ENCODE measurements around the gene HPSE2. TPM values are rescaled to one million over a fixed set of nuclear protein-coding genes. Genes with fewer than 3 reads are reported as not detected.
"Not testable (repeated sequence)": the region's sequence is repeated elsewhere in the genome, so short reads cannot be mapped to it uniquely, and the experiment has no call there.

Gene HPSE2
- polyA plus RNA-seq, 10 donors: 0.04 to 0.26 (median 0.19) TPM; not detected in 7

DNA sequence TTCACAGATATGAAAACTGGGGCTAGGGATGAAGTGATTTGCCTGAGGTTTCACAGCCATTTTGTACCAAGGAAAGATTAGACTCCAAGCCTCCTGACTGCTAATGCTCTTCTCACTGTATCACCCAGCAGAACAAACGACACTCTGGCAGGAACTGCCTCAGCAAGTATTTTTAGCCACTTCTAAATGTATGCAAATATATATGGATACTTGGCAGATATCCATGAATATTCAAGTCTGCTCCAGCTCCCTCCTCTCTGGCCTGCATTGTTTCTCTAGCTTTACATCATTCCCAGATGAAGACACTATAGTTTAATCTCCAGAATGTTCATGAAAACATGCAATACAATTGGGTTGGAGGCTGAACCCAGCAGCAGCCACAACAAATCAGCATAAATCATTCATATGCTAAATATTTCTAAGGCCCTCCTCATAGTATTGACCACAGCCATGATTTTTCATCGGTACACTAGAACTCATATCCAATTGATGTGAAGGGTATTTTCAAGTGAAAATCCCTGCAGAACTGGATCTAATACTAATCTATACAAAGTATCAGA is 65.5 kb downstream of the HPSE2 start:
- no peak for DNase-seq

DNA sequence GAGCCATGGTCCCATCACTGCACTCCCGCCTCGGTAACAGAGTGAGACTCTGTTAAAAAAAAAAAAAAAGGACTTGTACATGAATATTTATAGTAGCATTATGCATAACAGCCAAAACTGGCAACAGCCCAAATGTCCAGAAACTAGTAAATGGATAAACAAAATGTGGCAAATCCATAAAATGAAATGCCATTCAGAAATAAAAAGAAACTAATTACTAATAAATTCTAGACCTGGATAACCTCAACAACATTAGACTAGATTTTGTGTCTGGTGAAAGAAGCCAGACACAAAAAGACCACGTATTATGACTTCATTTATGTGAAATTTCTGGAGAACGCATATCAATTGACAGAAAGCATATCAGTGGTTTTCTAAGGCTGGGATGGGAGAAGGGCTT is 74.5 kb downstream of the HPSE2 start:
- no peak for DNase-seq

DNA sequence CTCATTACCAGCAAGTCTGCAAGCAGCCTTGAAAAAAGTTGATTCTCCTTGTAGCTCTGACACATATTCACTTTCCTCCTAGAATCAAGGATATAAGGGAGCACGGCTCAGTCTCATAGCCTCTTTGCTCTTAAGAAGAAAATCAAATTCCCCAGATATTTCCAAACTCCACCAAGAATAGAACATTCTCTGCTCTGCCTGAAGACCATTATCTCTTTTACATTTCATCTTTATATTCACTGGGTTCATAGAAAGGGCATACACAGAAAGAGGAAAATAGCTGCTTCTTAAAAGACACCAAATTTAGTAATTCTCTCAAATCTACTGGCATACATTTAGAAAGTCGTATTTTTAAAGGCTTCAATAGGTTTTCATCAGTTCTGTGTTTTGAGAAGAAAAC is 92.0 kb downstream of the HPSE2 start:
- DNase-seq: no peak

DNA sequence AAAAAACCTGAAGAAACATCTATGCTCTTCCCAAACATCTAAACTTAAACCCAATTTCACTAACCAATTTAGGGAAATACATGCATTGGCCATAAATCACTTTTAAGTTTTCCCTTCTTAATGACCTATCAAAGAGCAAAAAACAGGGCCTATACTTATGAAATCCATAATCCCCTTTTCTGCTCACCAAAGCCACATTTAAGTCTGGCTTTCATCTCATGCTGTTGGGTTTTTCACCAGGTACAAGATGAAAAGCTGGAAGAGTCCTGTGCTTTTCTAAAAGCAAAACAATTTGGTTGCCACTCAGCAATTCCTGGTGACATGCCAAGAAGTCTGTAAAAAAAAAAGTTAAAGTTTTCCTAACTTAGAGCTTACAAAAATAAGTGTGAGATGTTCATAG is 92.6 kb downstream of the HPSE2 start:
- DNase-seq: no peak

DNA sequence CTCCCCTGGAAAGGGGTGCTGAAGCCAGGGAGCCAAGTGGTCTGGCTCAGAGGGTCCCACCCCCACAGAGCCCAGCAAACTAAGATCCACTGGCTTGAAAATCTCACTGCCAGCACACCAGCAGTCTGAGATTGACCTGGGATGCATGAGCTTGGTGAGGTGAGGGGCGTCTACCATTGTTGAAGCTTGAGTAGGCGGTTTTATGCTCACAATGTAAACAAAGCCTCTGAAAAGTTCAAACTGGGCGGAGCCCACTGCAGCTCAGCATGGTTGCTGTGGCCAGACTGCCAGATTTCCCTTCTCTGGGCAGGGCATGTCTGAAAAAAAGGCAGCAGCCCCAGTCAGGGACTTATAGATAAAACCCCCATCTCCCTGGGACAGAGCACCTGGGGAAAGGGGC is 102.8 kb downstream of the HPSE2 start:
- DNase-seq: not testable (repeated sequence)

DNA sequence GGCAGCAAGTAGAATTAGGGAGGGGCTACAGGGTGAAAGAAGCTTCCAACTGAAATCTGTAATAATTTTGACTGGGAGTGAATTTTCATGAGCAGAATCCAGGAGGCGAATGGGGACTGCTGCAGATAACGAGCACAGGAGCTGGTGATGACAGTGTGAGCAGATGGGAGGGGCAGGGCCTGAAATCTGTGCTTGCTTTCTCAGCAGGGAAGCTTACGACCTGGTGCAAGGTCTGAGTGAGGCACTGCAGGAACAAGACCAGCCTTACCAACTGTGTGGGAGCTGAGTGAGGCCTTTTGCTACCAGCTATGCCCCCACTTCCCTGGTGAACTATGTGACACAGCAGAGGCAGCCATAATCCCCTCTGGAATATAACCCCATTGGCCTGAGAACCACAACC is 109.8 kb downstream of the HPSE2 start:
- DNase-seq: no peak

DNA sequence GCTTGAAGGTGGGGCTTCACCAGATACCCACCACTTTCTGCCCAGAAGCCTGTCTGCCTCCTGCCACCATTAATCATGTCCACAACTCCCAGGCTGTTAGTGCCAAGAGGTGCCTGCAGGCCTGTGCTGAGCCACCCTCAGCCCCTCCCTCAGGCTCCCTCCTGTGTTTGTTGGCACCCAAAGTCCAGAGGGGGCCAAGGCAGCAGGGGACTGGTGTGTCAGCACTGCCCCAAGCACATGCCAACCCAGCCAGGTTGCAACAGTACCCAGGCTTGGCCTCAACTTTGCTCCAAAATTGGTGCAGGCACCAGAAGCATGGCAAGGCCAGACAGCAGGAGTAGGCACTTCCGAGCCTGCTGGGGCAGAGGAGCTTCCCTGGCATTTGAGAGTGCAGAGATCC is 111.3 kb downstream of the HPSE2 start:
- DNase-seq: no peak

DNA sequence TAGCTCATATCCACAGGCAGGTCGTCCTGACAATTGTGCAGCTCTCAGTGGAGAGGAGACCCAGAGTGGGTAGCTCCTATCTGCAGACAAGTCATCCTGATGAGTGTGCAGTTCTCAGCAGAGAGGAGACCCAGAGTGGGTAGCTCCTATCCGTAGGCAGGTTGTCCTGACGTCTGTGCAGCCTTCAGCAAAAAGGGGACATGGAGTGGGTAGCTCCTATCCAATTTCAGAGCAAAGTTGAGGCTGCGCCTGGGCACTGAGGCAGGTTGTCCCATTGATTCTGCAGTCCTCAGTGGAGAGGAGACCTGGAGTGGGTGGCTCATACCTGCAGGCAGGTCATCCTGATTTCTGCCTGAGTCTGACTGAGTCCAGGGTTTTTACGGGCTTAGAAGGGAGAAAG is 111.8 kb downstream of the HPSE2 start:
- no peak for DNase-seq

DNA sequence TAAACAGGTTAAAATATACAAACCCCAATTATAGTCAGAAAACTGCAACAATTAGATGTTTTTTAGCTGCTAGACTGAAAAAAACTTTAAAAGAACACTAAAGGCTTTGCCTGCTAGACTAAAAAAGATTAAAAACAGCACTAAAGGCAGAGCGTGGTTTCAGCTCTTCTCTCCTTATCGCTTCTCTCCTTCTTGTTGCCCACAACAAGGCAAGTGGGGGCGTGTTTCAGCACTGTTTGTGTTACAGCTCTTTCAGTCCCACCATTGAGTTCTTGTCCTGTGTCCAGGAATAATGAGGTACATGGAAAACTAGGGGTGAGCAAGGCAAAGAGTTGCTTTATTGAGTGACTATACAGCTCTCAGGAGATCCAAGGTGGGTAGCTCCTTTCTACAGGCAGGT is 112.3 kb downstream of the HPSE2 start:
- no peak for DNase-seq

DNA sequence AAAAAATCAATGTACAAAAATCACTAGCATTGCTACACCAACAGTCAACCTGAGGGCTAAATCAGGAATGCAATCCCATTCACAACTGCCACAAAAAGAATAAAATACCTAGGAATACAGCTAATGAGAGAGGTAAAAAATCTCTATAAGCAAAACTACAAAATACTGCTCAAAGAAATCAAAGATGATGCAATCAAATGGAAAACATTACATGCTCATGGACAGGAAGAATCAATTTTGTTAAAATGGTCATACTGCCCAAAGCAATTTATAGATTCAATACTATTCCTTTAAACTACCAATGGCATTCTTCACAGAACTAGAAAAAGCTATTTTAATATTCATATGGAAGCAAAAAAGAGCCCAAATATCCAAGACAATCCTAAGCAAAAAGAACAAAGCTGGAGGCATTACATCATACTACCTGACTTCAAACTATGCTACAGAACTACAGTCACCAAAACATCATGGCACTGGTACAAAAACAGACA is 116.3 kb downstream of the HPSE2 start:
- no peak for DNase-seq

DNA sequence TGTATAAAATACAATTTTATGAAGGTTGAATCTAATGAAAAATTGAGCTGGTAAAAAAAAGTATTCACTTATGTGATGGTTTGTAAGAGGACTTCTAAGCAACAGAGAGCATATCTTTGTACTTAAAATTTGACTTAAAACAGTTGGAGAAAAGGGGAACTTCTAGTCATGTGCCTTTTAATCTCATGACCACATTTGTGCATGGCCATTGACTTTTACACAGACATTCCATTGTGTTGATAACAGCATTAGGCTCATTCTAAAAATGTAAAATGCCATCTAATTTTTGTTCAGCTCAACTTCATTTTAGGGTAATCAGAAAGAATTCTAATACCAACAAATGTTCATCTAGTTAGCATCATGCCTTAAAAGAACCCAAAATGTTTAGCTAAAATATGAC is 119.9 kb downstream of the HPSE2 start:
- no peak for DNase-seq

DNA sequence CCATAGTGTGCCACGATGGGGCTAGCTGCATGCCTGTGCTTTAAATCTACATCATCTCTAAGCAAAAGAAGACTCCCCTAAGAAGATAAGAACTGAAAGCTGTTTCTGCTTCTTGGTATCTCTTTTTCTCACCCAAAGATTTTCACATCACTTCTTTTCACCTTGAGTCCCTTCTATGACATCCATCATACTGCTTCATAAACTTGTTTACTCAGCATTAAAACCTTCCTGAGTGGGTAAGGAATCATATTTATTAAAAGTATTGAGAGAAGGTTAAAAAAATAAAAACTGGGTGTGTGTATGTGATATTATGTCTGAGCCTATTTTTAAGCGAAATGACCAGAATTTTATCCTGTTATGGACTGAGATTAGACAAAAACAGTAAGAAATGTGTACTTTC is 150.3 kb downstream of the HPSE2 start:
- no peak for DNase-seq

DNA sequence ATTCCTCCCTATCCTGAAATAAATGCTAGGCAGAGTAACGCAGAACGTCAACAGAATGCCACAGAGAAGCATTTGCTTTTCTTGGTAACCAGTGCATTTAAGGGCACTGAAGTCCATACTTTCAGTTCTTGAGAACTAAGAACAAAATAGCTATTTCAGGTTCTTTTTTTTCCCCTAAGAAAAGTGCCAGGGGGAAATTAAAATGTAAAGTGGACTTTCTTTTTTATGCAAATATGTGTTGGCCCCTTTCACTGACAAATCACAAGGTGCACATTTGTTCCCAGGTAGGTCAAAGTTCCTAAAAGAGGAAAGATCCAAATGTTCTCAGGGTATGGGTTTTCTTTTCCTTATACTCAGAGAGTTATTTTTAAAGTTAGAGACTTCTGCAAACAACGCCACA is 151.5 kb downstream of the HPSE2 start:
- DNase-seq: no peak

DNA sequence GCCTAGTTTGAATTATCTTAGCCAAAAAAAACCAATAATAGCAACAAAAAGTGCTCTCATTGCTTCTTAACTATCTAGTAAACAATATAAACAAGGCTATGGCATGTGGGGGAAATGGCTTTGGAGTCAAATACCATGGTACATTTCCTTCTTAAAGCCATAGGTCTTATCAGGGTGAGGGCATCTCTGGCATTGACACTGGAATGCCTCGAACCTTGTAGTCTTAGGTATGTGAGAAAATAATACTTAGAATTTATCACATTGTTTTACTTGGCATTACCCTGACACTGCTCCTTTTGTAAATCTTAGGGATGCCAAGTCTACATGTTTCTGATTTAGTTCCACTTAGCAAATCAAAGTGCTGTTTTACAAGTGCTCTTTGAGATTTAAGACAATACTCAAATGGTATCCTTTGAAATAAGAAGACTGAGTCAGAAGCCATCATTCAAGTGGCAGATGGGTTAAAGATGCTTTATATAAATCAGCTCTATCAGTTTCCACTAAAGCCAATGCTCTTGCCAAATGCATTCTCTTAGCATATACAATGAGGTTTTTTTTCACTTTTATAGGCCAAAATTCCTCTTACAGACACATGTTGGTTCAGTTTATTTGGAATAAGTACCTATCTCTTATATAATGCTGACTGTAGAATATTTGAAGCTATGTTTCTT is 155.2 kb downstream of the HPSE2 start:
- DNase-seq: no peak

DNA sequence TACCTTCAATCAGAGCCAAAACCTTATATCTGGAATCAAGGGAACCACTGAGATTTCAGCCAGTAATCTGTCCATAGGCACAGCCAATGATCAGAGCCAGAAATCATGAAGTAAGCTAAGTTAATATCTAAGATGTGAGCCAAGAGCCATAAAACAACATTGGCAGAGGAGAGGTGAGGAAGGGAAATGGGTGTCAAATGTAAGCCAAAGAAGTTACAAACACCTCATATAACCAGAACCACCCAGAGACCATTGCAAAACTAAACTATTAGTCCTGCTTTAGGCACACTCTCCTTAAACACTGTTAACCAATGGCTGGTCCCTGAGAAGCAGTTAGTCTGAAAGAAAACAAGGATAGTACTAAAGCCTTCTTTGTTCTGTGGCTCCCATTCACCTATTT is 173.1 kb downstream of the HPSE2 start:
- DNase-seq: no peak

DNA sequence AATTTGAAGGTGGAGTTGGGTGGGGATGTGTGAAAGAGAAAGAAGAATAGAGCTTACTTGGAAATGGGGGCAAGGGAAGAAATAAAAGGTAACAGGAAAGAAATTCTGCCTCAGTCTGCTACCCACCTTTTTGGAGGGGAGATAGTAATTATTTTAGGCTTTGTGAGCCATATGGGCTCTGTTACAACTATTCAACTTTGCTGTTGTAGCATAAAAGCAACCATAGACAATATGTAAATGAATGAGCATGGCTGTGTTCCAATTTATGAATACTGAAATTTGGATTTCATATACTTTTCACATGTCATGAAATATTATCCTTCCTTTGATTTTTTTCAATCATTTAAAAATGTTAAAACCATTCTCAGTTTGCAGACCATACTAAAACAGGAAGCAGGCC is 176.9 kb downstream of the HPSE2 start:
- DNase-seq: no peak

DNA sequence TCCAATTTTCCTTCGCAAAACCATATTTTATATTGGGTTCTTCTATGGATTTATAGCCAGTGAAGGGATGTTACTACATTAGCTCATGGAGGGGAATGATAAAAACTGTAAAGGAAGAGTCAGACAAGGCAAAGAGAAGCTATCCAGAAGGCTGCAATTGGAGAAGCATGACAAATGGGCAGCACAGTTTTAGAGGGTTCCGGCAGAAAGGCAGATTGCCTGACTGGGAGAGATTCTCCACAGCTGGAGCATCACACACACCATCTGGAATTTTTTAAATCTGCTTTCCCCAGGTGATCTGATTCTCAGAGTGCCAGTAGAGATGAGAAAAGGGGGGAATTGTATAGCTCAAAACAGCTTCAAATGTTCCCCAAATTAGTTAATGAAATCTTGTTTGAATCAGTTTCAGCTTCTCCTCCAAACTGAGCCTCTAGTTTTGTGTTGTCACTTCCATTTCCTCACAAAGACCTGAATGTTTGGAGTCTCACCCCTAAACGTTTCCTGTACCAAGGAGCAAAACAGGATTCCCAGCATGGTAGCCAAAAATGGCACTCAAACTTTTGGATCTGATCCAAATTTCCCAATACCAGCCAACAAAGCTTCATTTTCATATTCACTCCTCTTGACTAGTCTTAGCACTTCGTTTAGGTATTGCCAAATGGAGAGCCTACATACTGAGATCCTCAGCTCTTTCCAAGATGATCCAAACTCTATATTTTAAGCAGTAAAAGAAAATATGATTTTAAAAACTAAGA is 177.5 kb downstream of the HPSE2 start:
- DNase-seq: peak in 2 of 3 donors; percentile 3 to 32

DNA sequence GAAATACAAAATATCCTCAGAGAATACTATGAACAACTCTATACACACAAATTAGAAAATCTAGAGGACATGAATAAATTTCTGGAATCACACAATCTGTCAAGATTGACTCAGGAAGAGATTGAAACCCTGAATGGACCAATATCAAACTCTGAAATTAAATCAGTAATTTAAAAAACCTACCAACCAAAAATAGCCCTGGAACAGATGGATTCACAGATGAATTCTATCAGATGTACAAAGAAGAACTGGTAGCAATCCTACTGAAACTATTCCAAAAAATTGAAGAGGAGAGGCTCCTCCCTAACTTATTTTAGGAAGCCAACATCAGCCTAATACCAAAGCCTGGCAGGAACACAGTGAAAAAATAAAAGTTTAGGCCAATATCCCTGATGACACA is 190.0 kb downstream of the HPSE2 start:
- no peak for DNase-seq

DNA sequence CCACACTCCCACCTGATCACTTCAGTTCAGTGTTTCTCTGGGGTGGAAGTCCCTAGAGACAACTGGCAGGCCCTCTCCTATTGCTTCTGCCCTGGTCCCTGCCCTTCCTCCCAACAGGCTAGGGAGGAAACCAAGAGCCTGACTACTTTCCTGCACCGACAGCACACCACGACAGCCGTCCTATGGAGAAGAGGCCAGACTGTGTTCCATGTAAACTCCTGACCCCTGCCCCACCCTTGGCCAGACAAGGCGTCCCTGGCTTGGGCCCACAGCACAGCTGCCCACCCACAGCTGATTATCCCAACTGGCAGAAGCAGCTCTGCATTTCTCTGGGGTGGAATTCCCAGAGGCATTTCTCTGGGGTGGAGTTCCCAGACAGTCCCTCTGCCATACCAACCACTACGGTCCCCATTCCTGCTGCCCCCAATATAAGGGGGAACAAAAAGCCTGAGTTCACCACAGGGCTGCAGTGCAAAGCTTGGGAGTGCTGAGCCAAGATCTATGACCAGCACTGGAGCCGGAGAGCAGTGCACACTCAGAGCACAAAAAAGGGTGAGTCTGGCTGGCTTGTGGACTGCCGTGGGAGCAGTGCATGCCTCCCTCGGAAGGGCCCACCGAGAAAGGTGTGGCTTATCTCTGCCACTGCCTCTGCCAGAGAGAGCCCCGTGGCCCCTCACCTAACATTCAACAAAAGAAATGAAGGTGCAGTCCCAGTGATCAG is 193.4 kb downstream of the HPSE2 start:
- DNase-seq: no peak

DNA sequence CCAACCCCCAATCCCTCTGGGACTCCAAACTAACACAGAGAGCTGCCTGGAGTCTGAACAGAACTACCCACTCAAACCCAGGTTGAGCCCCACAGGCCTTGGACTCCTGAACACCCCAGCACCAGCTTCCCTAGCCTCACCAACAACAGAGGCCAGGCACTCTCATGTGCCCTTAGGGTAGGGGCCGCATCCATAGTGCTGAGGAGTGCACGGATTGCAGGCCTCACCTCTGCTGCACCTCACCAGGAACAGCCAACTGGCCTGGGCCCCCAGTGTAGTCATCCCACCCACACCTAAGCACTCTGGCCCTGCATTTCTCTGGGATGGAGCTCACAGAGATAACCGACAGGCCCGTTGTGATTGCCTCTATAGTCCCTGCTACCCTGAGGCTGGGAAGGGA is 194.2 kb downstream of the HPSE2 start:
- DNase-seq: no peak

DNA sequence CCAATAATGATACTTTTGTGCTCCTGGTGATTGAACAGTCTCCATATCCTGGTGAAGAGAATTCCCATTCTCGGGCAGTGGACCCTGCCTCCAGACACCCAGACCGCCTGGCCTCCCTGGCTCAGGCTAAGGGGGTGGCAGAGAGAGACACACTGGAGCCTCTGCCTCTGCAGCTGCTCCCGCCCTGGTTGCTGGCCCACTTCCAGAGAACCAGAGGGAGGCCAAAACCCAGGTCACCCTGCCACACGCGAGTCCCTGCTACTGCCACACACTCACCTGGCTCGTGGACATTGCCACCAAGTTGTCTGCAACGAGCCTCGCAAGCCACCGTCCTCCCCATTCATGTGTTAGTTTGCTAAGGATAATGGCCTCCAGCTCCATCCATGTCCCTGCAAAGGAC is 221.8 kb downstream of the HPSE2 start:
- DNase-seq: no peak

DNA sequence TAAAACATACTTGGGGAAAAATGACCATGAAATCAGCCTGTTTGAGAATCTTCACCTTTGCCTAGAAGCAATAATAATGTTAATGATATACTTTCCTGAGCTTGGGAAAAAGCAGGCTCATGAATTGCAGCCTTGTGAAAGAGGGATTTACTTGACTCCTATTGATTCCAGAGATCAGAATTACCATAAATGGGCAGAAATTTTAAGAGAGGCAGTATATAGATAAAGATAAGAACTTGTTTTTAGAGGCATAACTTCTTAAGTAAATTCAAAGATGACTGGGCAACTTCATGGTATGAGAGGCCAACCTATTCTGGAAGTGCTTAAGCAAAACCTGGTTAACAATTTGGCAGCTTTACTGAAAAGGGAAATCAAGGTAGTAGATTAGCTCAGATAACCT is 225.4 kb downstream of the HPSE2 start:
- no peak for DNase-seq

DNA sequence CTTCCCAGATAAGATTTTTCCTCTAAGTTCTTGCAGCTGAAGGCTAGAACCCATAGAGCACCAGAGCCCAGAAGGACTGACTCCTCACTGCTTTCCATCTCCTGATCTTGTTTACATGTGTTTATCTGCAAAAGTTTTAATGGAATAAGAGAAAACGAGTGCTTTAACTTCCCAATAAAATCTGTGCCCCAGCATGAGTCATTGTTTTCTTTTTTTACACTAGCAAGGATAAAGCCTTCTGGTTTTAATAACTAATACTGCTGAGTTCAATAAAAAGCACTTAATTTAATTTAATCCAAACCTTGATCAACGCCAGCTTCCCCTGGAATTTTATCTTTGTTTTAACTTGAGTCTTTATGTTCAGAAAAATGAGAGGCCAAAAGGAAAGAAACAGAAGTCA is 227.6 kb downstream of the HPSE2 start:
- DNase-seq: no peak

Data from muscle of back (tissue), 11 donors.